Progenitor cell of endocrine pancreas (in vitro differentiated cells): ENCODE data around the gene UBAC2. TPM values are rescaled to one million over a fixed set of nuclear protein-coding genes. Genes with fewer than 3 reads are reported as not detected.
A peak's percentile ranks its signal among the peaks of the same experiment; 100 is the strongest.

Source experiments
- DNase-seq: peaks from one replicate; pipeline ENCODE4 v3.0.0; 2021; ENCODE audit warnings: low spot score; ENCODE audit not compliant: unreplicated experiment
- H3K27ac Mint-ChIP-seq: 2 replicates; pipeline ENCODE4 v1.8.0; 2021; ENCODE audit warnings: mild to moderate bottlenecking, moderate library complexity, mixed read lengths
- H3K27me3 Mint-ChIP-seq: 2 replicates; pipeline ENCODE4 v1.8.0; 2021; ENCODE audit warnings: mixed read lengths
- H3K36me3 Mint-ChIP-seq: 2 replicates; pipeline ENCODE4 v1.8.0; 2022; ENCODE audit warnings: mixed read lengths; ENCODE audit not compliant: insufficient read depth
- H3K4me1 Mint-ChIP-seq: 2 replicates; pipeline ENCODE4 v1.8.0; 2021; ENCODE audit warnings: low read depth, mixed read lengths
- H3K4me3 Mint-ChIP-seq: 2 replicates; pipeline ENCODE4 v1.8.0; 2021; ENCODE audit warnings: low read depth, mild to moderate bottlenecking, moderate library complexity, mixed read lengths
- H3K9me3 Mint-ChIP-seq: 2 replicates; pipeline ENCODE4 v1.8.0; 2021; ENCODE audit warnings: low read depth, mixed read lengths
- CTCF ChIP-seq: fragments of 200-600 bp; sonication (generic); IDR thresholded peaks from one replicate; pipeline ENCODE4 v1.5.0; 2021; ENCODE audit warnings: antibody characterized with exemption, mild to moderate bottlenecking; ENCODE audit not compliant: unreplicated experiment
- total RNA-seq: library from RNA; stranded (reverse); gene quantifications from 2 replicates; pipeline ENCODE4 v1.2.1, GENCODE V29; 2021

The UBAC2 gene
- total RNA-seq, 1 donor from 2014 or later, result 60.6 TPM

- TF ChIP-seq CTCF, result no peak
- no peaks in the 10 kb centered on the region for H3K27me3 Mint-ChIP-seq
- no peaks in the 10 kb centered on the region for H3K9me3 Mint-ChIP-seq
- peaks cover 4% of the 10 kb centered on the region for H3K4me1 Mint-ChIP-seq
- H3K4me3 Mint-ChIP-seq, result no peak overlapping the region
- no peak overlapping the region for H3K27ac Mint-ChIP-seq
- peaks cover 4% of the 10 kb centered on the region for H3K36me3 Mint-ChIP-seq
- DNase-seq, result no peak
Observed at GRCh38 chr13:99215184-99215830, 14.7 kb downstream of the UBAC2 start.

GRCh38 chr13:99217461-99218110 lies 16.9 kb downstream of the UBAC2 start:
- no peak overlapping the region for H3K27ac Mint-ChIP-seq
- no peak for DNase-seq
- TF ChIP-seq CTCF, result no peak
- no peak overlapping the region for H3K4me3 Mint-ChIP-seq
- no peaks in the 10 kb centered on the region for H3K27me3 Mint-ChIP-seq
- H3K4me1 Mint-ChIP-seq, result peaks cover 4% of the 10 kb centered on the region
- peaks cover 9% of the 10 kb centered on the region for H3K36me3 Mint-ChIP-seq
- H3K9me3 Mint-ChIP-seq, result peaks cover 8% of the 10 kb centered on the region

- DNase-seq, result no peak
- H3K4me1 Mint-ChIP-seq, result peaks cover 4% of the 10 kb centered on the region
- H3K4me3 Mint-ChIP-seq, result no peak overlapping the region
- peaks cover 14% of the 10 kb centered on the region for H3K9me3 Mint-ChIP-seq
- peak overlapping the region; percentile 26 for H3K27ac Mint-ChIP-seq
- no peaks in the 10 kb centered on the region for H3K27me3 Mint-ChIP-seq
- H3K36me3 Mint-ChIP-seq, result peaks cover 9% of the 10 kb centered on the region
- TF ChIP-seq CTCF, result no peak
Observed at GRCh38 chr13:99218126-99218525, 17.5 kb downstream of the UBAC2 start.

- Mint-ChIP-seq H3K27me3 (no peaks in the 10 kb centered on the region), H3K9me3 (peaks cover 18% of the 10 kb centered on the region), H3K4me3 (no peak overlapping the region), H3K4me1 (peaks cover 4% of the 10 kb centered on the region), H3K27ac (peak overlapping the region; percentile 26), H3K36me3 (peaks cover 12% of the 10 kb centered on the region)
- DNase-seq, result no peak
- TF ChIP-seq CTCF, result no peak
Observed at GRCh38 chr13:99218545-99218944, 17.9 kb downstream of the UBAC2 start.

GRCh38 chr13:99218969-99219368 lies 18.3 kb downstream of the UBAC2 start:
- Mint-ChIP-seq H3K9me3 (peaks cover 19% of the 10 kb centered on the region), H3K27me3 (no peaks in the 10 kb centered on the region), H3K4me1 (peaks cover 4% of the 10 kb centered on the region), H3K4me3 (no peak overlapping the region), H3K36me3 (peaks cover 13% of the 10 kb centered on the region), H3K27ac (no peak overlapping the region)
- no peak for DNase-seq
- TF ChIP-seq CTCF, result no peak
